HepG2 (cell line): Measurements from ENCODE around the gene USP10.

Source experiments
- CERS6 ChIP-seq: sonication (generic); formaldehyde crosslinking; IDR thresholded peaks from 2 replicates; pipeline ENCODE4 v1.5.0; 2020; ENCODE audit warnings: missing genetic modification reagents
- EZH2 ChIP-seq: conservative IDR thresholded peaks from 2 replicates; pipeline ENCODE4 v1.6.1; 2012; ENCODE audit warnings: mild to moderate bottlenecking, low read depth, low read length, moderate library complexity
- GPN1 ChIP-seq: sonication (generic); formaldehyde crosslinking; IDR thresholded peaks from 2 replicates; pipeline ENCODE4 v1.5.1; 2020; ENCODE audit warnings: missing genetic modification reagents, borderline replicate concordance
- NR2F1 ChIP-seq, 2 experiments: fragments of 450-650 bp in 1 of 2; formaldehyde crosslinking in 1 of 2; IDR thresholded peaks; 2 replicates each; pipeline versions ENCODE4 v1.5.0 to v1.6.1; 2016 to 2020; ENCODE audit warnings: mild to moderate bottlenecking in 1 of 2, missing compliant biosample characterization in 1 of 2, missing genetic modification reagents in 1 of 2, moderate library complexity in 1 of 2
- PBX2 ChIP-seq: IDR thresholded peaks from 2 replicates; pipeline ENCODE4 v1.6.1; 2016; ENCODE audit warnings: control low read depth
- PHF8 ChIP-seq: sonication (generic); formaldehyde crosslinking; IDR thresholded peaks from 2 replicates; pipeline ENCODE4 v1.5.0; 2020; ENCODE audit warnings: missing genetic modification reagents
- SUZ12 ChIP-seq: fragments of 150-350 bp; IDR thresholded peaks from 2 replicates; pipeline ENCODE4 v1.6.1; 2014; ENCODE audit warnings: low read depth, low read length
- TCF7 ChIP-seq: sonication (generic); IDR thresholded peaks from 2 replicates; pipeline ENCODE4 v1.6.1; 2016; ENCODE audit warnings: antibody characterized with exemption, low read depth
- U2AF2 ChIP-seq: fragments of 200-400 bp; formaldehyde crosslinking; IDR thresholded peaks from 2 replicates; pipeline ENCODE4 v1.6.1; 2017; ENCODE audit warnings: low read depth, mild to moderate bottlenecking, low read length
- ZNF282 ChIP-seq: fragments of 450-650 bp; IDR thresholded peaks from 2 replicates; pipeline ENCODE4 v1.6.1; 2018; ENCODE audit not compliant: partially characterized antibody

GRCh38 chr16:84761448-84762368, 61.9 kb downstream of the USP10 start:
- TF ChIP-seq NR2F1 (CRISPR knock-in tag; IDR thresholded peaks at IDR 0.05), result no peak
- TF ChIP-seq PHF8 (CRISPR knock-in tag), result no peak
- no peak for TF ChIP-seq U2AF2
- no peak for TF ChIP-seq ZNF282
- TF ChIP-seq CERS6 (CRISPR knock-in tag), result no peak
- TF ChIP-seq TCF7, result no peak
- TF ChIP-seq PBX2 (CRISPR knock-in tag), result no peak
- TF ChIP-seq GPN1 (CRISPR knock-in tag), result no peak
- TF ChIP-seq SUZ12, result no peak
- no peak for TF ChIP-seq EZH2
